Left ventricle myocardium inferior (tissue), 1 donor: Measurements from ENCODE around the gene PARD3. TPM values are rescaled to one million over a fixed set of nuclear protein-coding genes. Genes with fewer than 3 reads are reported as not detected.

Experiments
- DNase-seq: peaks from one replicate; pipeline ENCODE4 v3.0.0-alpha.2; 2020
- H3K27ac ChIP-seq: fragments of 200-600 bp; replicated peaks from 2 replicates; pipeline ENCODE4 v1.8.0; 2021
- H3K27me3 ChIP-seq: fragments of 200-600 bp; 2 replicates; pipeline ENCODE4 v1.8.0; 2021; ENCODE audit warnings: low read depth
- H3K36me3 ChIP-seq: fragments of 200-600 bp; 2 replicates; pipeline ENCODE4 v1.8.0; 2021
- H3K4me1 ChIP-seq: fragments of 200-600 bp; 2 replicates; pipeline ENCODE4 v1.8.0; 2021
- H3K4me3 ChIP-seq: fragments of 200-600 bp; 2 replicates; pipeline ENCODE4 v1.8.0; 2021; ENCODE audit warnings: mild to moderate bottlenecking, moderate library complexity
- H3K9me3 ChIP-seq: fragments of 200-600 bp; replicated peaks from 2 replicates; pipeline ENCODE4 v1.8.0; 2021
- CTCF ChIP-seq: fragments of 200-600 bp; IDR thresholded peaks from 2 replicates; pipeline ENCODE4 v1.8.0; 2021; ENCODE audit warnings: antibody characterized with exemption, mild to moderate bottlenecking, borderline replicate concordance
- intact Hi-C: fragments of 100-400 bp; cut with micrococcal nuclease; formaldehyde crosslinking; loops from one replicate; pipeline ENCODE4 v1.11.0; 2022
- total RNA-seq: library from RNA; stranded (reverse); fragmentation: NEBNext Ultra II Directional; extraction: Animal tissue kit (Norgen Biotek cat#: 25700); gene quantifications from one replicate; pipeline ENCODE4 v1.2.1, GENCODE V29; 2021
- donor health status: DM: no; HTN: yes; CAD: no; lungs with severe emphysema.

Gene PARD3
- total RNA-seq, 1 donor from 2014 or later: 29.6 TPM

- intact Hi-C loops: no loop called here
- H3K27ac ChIP-seq: no peak overlapping the region
- DNase-seq: no peak
- H3K4me3 ChIP-seq: no peak overlapping the region
- H3K36me3 ChIP-seq: no peaks in the 10 kb centered on the region
- H3K4me1 ChIP-seq: peaks cover 10% of the 10 kb centered on the region
- no peaks in the 10 kb centered on the region for H3K27me3 ChIP-seq
- no peaks in the 10 kb centered on the region for H3K9me3 ChIP-seq
- TF ChIP-seq CTCF: no peak
These were observed 560.1 kb downstream of the PARD3 start for GRCh38 chr10:34255035-34255434.

GRCh38 chr10:34254596-34254995 is 560.5 kb downstream of the PARD3 start:
- TF ChIP-seq CTCF: no peak

GRCh38 chr10:34252111-34252510 is 563.0 kb downstream of the PARD3 start:
- Histone ChIP-seq H3K4me1 (peaks cover 10% of the 10 kb centered on the region), H3K9me3 (no peaks in the 10 kb centered on the region), H3K36me3 (no peaks in the 10 kb centered on the region), H3K27me3 (no peaks in the 10 kb centered on the region), H3K4me3 (no peak overlapping the region), H3K27ac (no peak overlapping the region)
- no peak for DNase-seq
- intact Hi-C loops: no loop called here
- no peak for TF ChIP-seq CTCF

More at GRCh38 chr10:34254596-34254995, 560.5 kb downstream of the PARD3 start:
- Histone ChIP-seq H3K27me3 (no peaks in the 10 kb centered on the region), H3K36me3 (no peaks in the 10 kb centered on the region), H3K4me3 (no peak overlapping the region), H3K4me1 (peaks cover 10% of the 10 kb centered on the region), H3K9me3 (no peaks in the 10 kb centered on the region), H3K27ac (no peak overlapping the region)
- no peak for DNase-seq
- intact Hi-C loops: no loop called here

- Histone ChIP-seq H3K4me3 (no peak overlapping the region), H3K27me3 (no peaks in the 10 kb centered on the region), H3K4me1 (peaks cover 10% of the 10 kb centered on the region), H3K9me3 (no peaks in the 10 kb centered on the region), H3K36me3 (no peaks in the 10 kb centered on the region), H3K27ac (no peak overlapping the region)
- no peak for TF ChIP-seq CTCF
- DNase-seq: no peak
- intact Hi-C loops: no loop called here
These were observed 563.9 kb downstream of the PARD3 start for GRCh38 chr10:34251177-34251576.

GRCh38 chr10:34250722-34251121 is 564.4 kb downstream of the PARD3 start:
- Histone ChIP-seq H3K36me3 (no peaks in the 10 kb centered on the region), H3K9me3 (no peaks in the 10 kb centered on the region), H3K27me3 (no peaks in the 10 kb centered on the region), H3K27ac (no peak overlapping the region), H3K4me1 (peaks cover 10% of the 10 kb centered on the region), H3K4me3 (no peak overlapping the region)
- intact Hi-C loops: no loop called here
- no peak for DNase-seq
- no peak for TF ChIP-seq CTCF

GRCh38 chr10:34249634-34250033 is 565.5 kb downstream of the PARD3 start:
- no peak for TF ChIP-seq CTCF
- H3K27me3 ChIP-seq: no peaks in the 10 kb centered on the region
- H3K4me3 ChIP-seq: no peak overlapping the region
- no peaks in the 10 kb centered on the region for H3K36me3 ChIP-seq
- no peak for DNase-seq
- no peaks in the 10 kb centered on the region for H3K9me3 ChIP-seq
- H3K4me1 ChIP-seq: peaks cover 10% of the 10 kb centered on the region
- intact Hi-C loops: no loop called here
- H3K27ac ChIP-seq: no peak overlapping the region
